Measurements from ENCODE around the gene FUOM. TPM values are rescaled to one million over a fixed set of nuclear protein-coding genes. Genes with fewer than 3 reads are reported as not detected.

Gene FUOM
- total RNA-seq, 1 experiment from 2014 or later = 41.8 TPM

DNA sequence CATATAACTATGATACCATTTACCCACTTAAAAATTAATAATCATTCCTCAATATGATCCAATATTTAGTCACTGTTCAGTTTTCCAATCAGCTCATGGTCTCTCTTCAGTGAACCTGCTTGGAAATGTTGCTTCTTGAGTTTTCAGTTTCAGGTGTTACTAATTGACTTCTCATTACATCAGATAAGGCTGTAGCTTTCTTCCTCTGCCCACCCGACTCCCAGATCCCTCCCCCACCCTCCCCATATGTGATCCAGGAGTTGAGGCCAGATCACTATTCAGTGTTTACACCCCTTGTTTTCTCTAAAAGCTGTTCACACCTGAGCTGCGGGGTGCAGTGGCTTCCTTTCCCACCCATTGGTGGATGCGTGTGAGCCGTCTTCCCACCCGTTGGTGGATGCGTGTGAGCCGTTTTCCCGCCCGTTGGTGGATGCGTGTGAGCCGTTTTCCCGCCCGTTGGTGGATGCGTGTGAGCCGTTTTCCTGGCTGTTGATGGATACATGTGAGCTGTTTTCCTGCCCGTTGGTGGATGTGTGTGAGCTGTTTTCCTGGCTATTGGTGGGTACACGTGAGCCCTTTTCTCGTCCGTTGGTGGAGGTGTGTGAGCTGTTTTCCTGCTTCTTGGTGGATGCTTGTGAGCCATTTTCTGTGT, 32.9 kb upstream of the FUOM start:
- Histone ChIP-seq H4K8ac (replicated peaks; ENCODE audit: insufficient read length, low read depth, low read length) (no peak overlapping the region), H2AFZ (ENCODE audit: low read length) (no peak overlapping the region), H4K5ac (ENCODE audit: insufficient read length, low read depth, low read length) (no peak overlapping the region), H3K14ac (ENCODE audit: insufficient read depth, low read length) (no peak overlapping the region), H3K9me3 (ENCODE audit: control insufficient read depth, low read depth, low read length) (no peaks in the 10 kb centered on the region), H3K4me2 (ENCODE audit: insufficient read depth, insufficient read length, low read length) (no peak overlapping the region), H2BK20ac (ENCODE audit: low read depth, low read length, poor library complexity, severe bottlenecking) (no peak overlapping the region), H4K20me1 (ENCODE audit: control insufficient read depth, insufficient read depth, insufficient read length) (no peaks in the 10 kb centered on the region), H3K27ac (ENCODE audit: insufficient read length, low read depth, low read length) (no peak overlapping the region), H3K79me2 (ENCODE audit: insufficient read depth, low read length) (peaks cover 3% of the 10 kb centered on the region; the same call in 1 of the 2 replicates), H3K18ac (ENCODE audit: insufficient read length, low read depth, low read length) (no peak overlapping the region), H3K4me1 (ENCODE audit: insufficient read depth, low read length) (no peaks in the 10 kb centered on the region), H3K23ac (ENCODE audit: insufficient read length, low read depth, low read length) (no peak overlapping the region), H3K27me3 (ENCODE audit: insufficient read depth, low read length) (no peaks in the 10 kb centered on the region), H3K4ac (ENCODE audit: low read depth, low read length) (no peak overlapping the region), H3K9ac (ENCODE audit: extremely low read depth, insufficient read length, low read length) (no peak overlapping the region), H4K91ac (ENCODE audit: insufficient read length, low read depth, low read length) (no peak overlapping the region), H3T11ph (ENCODE audit: low read length) (no peak overlapping the region), H2AK5ac (ENCODE audit: insufficient read length, low read length) (no peak overlapping the region), H2BK120ac (ENCODE audit: low read depth, low read length, poor library complexity, severe bottlenecking) (no peak overlapping the region), H3K79me1 (ENCODE audit: insufficient read depth, low read depth, low read length, poor library complexity, severe bottlenecking) (peaks cover 4% of the 10 kb centered on the region), H2BK5ac (ENCODE audit: insufficient read length, low read length) (no peak overlapping the region), H2BK12ac (ENCODE audit: insufficient read length, low read depth, low read length) (no peak overlapping the region), H2BK15ac (ENCODE audit: low read depth, low read length) (no peak overlapping the region), H3K56ac (ENCODE audit: insufficient read length, low read depth, low read length) (no peak overlapping the region), H3K23me2 (ENCODE audit: insufficient read length, low read depth, low read length, poor library complexity, severe bottlenecking) (peaks cover 5% of the 10 kb centered on the region)
- TF ChIP-seq, protein P1, sequence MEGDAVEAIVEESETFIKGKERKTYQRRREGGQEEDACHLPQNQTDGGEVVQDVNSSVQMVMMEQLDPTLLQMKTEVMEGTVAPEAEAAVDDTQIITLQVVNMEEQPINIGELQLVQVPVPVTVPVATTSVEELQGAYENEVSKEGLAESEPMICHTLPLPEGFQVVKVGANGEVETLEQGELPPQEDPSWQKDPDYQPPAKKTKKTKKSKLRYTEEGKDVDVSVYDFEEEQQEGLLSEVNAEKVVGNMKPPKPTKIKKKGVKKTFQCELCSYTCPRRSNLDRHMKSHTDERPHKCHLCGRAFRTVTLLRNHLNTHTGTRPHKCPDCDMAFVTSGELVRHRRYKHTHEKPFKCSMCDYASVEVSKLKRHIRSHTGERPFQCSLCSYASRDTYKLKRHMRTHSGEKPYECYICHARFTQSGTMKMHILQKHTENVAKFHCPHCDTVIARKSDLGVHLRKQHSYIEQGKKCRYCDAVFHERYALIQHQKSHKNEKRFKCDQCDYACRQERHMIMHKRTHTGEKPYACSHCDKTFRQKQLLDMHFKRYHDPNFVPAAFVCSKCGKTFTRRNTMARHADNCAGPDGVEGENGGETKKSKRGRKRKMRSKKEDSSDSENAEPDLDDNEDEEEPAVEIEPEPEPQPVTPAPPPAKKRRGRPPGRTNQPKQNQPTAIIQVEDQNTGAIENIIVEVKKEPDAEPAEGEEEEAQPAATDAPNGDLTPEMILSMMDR (conservative IDR thresholded peaks at IDR 0.05) = no peak
- peaks cover 9 to 12% of the 10 kb centered on the region in 2 experiments for H3K4me1 Mint-ChIP-seq
- no CpG with 5 or more reads among the region's 19 CpGs for WGBS (ENCODE audit: extremely low coverage, insufficient read length, low lambda C conversion rate)
- H3K4me3 Mint-ChIP-seq = no peak overlapping the region
- no peaks in the 10 kb centered on the region; a peak in 1 of 5 replicates for H3K9me3 Mint-ChIP-seq
- no peak for DNase-seq
- no peak overlapping the region for H3K27ac Mint-ChIP-seq
- no peaks in the 10 kb centered on the region for H3K27me3 Mint-ChIP-seq (ENCODE audit: low read depth)
- H3K36me3 Mint-ChIP-seq (ENCODE audit: insufficient read depth in 1 of 3, low read depth in 3 of 3) = peaks cover 5 to 8% (median 7%) of the 10 kb centered on the region in 3 experiments; a peak in 6 of 7 replicates
